ENCODE measurements around the gene NAA40.

NAA40 gene

DNA sequence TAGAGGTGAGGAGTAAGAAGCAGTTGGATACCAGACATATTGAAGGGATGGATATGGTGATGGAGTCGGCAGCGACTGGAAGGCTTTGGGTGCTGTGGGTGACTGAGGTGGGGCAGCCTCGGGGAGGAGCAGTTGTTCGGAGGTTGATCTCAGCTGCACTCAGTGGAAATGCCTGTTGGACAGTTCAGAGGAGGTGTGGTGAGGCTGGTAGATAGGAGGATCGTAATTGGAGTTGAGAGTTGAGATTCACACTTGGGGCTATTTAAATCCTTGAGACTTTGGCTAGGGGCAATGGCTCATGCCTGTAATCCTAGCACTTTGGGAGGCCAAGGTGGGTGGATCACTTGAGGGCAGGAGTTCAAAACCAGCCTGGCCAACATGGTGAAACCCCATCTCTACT is 54.3 kb downstream of the NAA40 start:
- DNase-seq = no peak

DNA sequence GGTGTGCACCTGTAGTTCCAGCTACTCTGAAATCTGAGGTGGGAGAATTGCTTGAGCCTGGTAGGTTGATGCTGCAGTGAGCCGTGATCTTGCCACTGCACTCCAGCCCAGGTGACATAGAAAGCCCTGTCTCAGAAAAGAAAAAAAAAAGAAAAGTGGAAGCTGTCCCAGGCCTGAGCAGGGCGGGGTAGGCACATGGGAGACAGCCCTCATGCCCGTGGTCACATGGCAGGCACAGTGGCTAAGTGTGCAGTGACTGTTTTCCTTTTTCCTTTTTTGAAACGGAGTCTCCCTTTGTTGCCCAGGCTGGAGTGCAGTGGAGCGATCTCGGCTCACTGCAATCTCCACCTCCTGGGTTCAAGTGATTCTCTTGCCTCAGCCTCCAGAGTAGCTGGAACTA is 55.2 kb downstream of the NAA40 start:
- no peak for DNase-seq

DNA sequence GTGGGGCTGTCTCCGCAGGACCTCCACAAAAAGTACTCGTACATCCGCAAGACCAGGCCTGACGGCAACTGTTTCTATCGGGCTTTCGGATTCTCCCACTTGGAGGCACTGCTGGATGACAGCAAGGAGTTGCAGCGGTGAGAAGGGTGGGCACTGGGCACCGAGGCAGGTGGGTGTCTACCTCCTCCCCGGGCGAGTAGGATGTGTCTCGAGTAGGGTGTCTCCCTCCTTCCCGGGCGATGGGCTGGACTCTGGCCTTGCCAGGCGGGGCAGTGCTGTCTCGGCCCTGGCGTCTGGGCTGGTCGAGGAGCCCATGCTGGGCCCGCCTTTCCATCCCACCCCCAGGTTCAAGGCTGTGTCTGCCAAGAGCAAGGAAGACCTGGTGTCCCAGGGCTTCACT is 57.7 kb downstream of the NAA40 start:
- no peak for DNase-seq

DNA sequence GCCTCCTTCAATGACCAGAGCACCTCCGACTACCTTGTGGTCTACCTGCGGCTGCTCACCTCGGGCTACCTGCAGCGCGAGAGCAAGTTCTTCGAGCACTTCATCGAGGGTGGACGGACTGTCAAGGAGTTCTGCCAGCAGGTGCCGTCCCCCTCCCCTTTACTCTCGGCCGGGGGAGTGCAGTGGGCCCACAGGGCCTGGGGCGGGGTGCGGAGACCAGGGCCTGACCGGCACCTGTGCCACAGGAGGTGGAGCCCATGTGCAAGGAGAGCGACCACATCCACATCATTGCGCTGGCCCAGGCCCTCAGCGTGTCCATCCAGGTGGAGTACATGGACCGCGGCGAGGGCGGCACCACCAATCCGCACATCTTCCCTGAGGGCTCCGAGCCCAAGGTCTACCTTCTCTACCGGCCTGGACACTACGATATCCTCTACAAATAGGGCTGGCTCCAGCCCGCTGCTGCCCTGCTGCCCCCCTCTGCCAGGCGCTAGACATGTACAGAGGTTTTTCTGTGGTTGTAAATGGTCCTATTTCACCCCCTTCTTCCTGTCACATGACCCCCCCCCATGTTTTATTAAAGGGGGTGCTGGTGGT is 58.4 kb downstream of the NAA40 start:
- no peak for DNase-seq

DNA sequence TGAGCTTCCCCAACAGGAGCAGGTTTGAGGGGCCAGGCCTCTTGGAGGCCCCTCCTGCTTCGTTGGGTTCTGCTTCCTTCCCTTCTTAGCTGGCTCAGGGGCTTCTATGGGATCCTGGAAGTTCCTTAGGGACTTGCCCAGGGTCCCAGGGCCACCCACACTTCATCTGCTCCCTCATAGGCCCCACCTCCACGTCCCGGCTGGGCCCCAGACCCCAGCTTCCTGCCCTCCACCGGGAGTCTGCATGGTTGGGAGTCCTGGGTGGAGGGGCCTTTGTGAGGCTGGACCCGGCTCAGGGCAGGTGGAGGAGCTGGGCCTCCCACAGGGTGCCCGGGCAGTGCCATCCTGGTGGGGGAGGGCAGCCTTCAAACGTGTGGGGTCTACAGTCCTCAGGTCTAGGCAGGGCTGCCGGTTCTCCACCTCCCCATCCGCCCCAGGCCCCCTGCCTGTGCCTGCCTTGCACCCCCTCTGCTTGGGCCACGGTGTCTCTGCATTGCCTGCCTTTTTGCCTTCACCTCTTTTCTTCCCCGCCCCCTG is 59.1 kb downstream of the NAA40 start:
- DNase-seq = no peak

DNA sequence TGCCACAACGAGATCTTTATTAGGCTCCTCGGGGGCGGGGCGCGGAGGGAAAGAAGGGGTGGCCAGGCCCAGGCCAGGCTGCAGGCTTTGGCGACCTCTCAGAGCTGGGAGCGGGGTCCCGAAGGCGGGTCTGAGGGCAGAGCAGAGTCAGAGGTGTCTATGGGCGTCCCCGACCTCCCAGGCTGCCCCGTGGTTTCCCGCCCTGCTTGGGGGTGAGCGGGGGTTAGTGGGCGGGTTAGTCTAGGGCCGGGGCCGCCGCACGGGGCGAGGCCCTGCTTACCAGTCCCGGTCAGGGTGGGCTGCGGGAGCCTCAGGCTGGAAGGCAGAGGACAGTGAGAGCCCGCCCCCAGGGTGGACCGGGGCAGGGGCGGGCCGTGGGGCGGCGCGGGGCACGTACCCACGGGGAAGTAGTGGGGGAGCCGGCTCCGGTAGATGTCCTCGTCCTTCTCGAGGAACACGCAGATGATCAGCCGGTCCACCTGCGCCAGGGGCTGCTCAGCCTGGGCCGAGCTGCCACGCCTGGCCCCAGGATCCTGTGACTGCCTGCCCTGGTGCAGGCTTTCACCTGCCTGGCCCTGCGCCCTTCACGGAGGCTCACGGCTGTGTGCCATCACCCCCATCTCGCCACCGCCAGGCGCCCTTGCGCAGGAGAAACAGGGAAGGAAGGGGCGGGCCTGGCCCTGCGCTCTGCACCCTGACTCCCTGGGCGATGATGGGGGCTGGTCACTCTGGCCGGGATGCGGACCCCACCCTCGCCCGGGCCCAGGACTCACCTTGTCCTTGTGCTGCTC is 60.0 kb downstream of the NAA40 start:
- DNase-seq = no peak

DNA sequence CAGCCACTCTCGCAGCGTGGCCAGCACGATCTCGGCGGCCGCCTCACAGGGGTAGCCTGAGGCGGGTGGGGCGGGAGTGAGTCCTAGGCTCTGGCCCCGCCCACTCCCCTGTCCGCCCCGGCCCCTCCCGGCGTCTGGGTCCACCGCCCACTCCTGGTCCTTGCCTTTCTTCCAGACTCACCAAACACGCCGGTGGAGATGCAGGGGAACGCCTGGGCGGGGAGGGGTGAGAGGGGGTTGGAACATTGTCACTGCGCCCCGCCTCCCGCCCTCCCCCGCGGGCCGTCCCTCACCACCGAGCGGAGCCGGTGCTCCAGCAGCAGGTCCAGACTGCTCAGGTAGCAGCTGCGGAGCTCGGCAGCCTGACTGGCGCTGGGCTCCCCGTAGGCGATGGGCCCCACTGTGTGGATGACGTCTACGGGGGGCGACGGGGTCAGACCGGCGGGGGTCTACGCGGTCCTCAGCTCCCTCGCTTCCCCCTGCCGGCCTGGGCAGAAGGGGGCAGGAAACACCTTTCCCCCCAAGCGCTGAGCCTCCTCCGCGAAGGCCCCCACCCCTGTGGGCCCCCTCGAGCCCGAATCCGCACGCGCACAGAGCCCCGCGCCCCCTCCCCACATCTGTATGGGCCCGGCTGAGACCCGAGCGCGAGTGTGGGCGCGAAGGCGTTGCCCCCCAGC is 60.7 kb downstream of the NAA40 start:
- DNase-seq = no peak

DNA sequence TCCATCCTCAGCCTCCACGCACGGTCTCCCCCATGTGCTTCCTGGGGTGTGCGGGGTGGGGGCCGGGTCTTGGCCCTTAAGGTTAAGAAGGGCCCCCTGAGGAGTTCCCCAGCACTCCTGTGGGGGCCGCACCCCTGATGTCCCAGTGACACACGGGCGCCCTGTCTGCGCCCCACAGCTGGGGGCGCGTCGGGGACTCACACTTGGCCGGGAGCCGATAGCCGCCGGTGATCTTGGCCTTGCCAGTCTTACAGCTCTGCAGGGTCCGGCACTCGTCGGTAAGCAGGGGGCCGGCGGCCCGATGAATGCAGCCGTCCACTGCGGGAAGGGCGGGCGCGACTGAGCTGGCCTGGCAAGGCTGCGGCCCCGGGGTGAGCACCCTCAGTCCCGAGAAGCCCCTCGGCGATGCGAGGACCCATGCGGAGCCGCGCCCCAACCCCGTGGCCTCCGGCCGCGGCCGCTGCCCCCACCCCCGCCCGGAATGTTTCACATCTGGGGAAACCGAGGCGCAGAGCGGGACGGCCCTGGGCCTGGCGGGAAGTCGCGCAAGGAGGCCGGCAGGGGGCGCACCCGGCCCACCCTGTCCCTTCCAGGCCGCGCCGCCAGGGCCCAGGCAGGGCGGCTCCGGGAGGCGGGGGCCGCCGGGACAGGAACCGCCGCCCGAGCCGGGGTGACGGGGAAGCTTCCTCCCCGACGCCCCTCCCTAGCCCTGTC is 61.4 kb downstream of the NAA40 start:
- no peak for DNase-seq

DNA sequence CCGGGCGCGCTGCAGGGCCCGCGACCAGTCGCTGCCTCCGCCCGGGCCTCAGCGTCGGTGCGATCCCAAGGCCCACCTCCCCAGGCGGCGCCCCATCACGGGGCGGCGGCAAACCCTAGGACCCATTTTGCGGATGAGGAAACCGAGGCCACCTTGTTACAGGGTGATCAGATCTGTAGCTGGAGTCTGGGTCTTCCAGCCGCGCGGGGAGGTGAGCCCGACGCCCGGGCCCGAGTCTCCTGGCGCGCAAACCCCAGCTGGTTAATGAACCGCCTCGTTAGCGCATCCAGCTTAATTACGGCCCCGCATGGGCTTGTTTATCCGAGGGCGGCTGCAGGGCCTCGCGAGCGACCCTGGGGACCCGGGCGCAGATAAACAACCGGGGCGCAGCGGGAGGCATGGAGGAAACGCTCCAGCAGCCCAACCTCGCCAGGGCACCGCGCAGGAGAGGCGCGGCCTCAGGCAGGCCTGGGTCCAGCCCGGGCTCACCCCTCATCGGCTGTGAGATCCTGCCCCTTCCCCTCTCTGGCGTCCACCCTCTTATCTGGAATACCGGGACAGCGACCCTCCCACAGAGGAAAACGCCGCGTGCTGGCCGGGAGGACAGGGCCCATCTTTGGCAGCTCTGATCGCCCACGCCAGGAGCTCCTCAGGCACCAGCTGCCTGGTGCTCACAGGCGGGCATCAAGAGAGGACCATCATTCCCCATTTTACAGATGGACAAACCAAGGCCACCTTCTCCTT is 62.1 kb downstream of the NAA40 start:
- DNase-seq = no peak

DNA sequence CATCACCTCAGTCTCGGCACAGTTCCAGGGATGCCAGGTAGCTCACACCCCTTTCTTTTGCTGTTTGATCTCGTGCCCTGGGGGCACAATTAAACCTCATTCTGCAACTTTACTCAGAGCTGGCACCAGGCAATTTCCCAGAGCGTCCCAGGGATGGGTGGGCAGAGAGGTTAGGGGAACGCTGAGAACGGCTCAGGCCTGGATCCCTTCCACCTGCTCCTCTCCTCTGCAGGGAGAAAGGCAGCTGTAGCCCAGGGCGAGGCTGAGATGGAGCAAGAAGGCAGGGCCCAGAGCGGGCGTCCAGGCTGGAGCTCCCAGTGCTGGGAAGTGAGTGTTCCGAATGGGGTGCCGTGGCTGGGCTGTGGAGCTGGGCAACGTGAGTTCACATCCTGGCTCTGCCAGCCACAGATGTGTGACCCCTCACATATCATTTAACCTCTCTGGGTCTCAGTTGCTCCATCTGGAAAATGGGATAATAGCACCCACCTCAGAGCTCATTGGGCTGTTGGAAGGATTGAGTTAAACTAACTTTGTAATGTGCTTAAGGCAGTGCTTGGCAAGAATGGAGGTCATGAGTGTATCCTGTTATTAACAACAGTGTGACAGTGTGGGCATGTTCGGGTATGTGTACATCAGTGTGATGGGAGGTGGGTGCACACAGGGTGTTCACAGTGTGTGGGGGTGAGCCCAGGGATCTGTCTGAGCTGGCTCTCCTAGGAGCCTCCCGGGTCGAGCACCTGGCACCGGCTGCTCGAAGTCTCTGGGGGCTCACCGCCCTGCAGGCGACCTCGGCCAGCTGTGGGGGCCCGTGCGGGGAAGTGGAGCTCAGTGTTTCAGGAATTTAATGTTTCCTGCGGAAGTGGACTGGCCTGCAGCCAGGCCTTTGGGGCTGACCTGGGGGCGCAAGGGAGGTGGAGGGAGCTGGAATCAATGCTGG is 63.0 kb downstream of the NAA40 start:
- no peak for DNase-seq

DNA sequence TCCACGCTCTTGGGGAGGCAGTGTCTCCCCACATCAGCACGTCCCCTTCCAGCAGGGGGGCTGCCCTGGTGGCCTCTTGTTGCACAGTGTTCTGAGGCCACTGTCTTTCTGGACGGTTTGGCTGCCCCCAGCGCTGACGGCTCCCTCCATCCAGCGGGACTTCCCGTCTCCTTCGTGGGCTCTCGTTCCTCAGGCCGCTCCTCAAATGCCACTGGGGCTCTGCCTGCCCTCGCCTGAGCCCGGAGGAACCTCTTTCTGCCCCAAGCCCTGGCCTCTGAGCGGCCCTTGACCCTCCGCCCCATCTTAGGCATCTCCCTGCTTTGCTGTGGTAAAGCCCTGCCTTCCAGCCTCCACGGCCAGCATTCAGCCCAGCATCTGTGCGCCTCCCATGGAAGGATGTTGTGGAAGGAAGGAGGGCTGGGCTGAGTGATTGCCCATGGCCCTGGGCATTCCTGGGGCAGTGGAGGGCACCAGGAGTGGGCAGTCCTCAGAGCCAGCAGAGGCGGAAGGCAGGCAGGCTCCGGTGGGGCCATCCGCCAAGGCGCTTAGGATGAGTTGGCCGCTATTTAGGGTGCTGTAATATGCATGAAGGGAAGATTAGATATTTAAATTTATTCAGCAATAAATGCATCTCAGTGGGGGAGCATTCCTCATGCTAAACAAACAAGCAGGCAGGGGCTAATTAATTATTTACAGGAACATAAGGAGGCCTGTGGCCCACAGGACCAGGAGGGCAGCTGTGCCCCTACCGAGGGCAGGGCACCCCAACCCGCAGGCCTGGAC is 65.2 kb downstream of the NAA40 start:
- no peak for DNase-seq

DNA sequence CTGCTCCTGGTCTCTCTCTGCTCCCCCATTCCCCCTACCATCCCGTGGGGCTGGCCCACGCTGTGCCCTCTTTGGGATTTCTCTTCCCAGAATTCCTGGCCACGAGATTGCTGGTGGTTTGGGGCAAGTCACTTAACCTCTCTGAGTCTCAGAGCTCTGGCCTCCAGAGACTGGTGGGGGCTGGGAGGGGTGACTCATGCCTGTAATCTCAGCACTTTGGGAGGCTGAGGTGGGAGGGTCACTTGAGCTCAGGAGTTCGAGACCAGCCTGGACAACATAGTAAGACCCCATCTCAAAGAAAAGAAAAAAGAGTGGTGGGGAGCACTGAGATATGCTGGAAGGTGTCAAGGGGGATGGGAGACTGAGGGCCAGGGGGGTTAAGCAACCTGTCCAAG is 65.8 kb downstream of the NAA40 start:
- DNase-seq = no peak

DNA sequence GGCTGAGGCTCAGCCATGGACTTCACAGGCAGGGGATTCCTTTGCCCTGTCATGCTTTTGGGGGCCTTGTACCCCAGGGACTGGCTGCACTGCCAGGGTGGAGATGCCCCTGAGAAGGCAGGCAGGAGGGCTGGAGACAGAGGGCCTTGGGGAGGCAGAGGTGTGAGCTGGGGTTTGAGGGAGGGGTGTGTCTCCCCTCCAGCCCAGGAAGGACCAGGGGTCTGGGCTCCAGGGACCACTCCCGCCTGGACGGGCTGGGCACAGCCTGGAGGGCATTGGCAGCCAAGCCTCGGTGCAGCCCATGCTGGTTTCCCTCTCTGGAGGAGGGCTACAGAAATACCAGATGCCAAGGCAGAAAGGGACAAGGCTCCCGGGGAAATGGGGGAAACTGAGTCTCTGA is 66.9 kb downstream of the NAA40 start:
- no peak for DNase-seq

DNA sequence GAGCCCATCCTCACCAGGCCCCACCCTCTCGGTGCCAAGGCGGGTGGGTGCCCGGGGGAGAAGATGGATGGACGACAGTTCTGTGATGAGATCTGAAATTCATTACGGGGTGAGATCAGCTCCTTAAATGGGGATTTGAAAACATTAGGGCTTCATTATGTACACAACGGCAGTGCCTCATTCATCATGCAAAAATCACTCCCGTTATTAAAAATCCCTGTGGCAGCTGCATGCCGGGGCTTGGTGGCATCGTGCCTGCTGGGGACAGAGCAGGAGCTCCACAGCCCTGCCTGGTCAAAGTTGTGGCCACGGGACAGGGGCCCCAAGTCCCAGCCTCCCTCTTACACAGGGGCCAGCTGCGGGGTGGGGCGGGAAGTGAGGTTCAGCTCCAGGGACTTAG is 67.6 kb downstream of the NAA40 start:
- no peak for DNase-seq

All from COR-L47 (cell line).